SK-N-DZ (cell line): ENCODE measurements around the gene EXOC3L2.
"Not testable (repeated sequence)": the region's sequence is repeated elsewhere in the genome, so short reads cannot be mapped to it uniquely, and the experiment has no call there.

Source experiments
- DNase-seq: peaks from one replicate; pipeline ENCODE4 v3.0.0-alpha.2; 2015; ENCODE audit warnings: low spot score

Gene EXOC3L2

DNA sequence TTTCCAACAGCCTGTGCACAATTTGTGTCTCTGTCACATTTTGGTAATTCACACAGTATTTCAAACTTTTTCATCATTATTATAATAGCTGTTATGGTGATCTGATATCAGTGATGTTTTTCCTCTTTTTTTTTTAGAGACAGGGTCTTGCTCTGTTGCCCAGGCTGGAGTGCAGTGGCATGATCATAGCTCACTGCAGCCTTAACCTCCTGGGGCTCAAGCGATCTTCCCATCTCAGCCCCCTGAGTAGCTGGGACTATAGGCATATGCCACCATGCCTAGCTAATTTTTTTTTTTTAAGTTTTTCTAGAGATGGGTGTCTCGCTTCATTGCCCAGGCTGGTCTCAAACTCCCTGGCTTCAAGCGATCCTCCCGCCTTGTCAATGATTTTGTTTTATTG lies 11.6 kb upstream of the EXOC3L2 start:
- DNase-seq: no peak

DNA sequence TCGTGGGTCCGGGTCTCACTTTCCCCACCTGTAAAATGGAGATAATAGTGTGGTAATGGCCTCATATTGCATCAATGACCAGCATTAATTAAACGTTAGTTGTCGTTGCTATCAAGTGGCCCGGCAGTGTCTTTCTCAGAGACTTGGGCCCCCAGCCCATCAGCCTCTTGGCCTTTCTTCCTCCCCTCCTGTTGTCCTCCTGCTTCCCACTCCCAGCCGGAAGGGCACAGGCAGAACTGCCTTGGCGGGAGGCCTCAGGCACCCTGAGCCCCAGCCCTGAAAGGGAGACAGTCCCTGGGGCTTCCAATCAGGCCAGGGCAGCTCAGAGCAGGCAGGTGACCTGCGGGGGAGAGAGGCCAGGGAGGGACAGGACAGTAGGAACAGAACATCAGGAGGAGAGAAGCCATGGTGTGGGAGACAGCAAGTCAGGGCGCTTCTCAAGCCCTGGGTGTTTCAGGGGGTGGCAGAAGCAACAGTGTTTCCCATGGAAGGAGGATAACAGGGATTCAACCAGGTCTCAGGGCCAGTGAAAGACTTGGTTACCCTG lies 10.5 kb upstream of the EXOC3L2 start:
- DNase-seq: no peak

DNA sequence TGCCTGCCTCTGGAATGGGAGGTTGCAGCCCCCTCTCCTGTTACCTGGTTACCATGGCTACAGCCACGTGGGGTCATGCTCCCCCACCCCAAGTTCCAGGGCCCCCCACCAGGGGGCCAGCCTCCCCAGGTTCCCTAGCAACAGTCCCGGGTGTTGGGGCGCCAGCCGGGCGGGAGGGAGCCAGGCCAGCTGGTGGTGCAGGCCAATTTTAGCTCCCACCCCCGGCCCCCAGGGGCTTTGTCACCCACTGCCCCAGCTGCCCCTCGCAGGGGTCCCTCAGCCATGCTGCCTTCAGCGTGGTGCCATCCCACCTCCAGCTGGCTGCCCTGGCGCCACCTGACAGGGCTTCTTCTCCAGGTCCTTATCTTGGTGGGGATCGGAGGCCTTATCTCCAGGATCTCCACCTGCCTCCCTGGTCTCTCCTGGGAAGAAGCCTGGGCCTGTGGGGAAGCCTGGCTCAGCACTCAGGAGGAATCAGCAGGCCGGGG lies 8.9 kb upstream of the EXOC3L2 start:
- DNase-seq: peak; percentile 83

DNA sequence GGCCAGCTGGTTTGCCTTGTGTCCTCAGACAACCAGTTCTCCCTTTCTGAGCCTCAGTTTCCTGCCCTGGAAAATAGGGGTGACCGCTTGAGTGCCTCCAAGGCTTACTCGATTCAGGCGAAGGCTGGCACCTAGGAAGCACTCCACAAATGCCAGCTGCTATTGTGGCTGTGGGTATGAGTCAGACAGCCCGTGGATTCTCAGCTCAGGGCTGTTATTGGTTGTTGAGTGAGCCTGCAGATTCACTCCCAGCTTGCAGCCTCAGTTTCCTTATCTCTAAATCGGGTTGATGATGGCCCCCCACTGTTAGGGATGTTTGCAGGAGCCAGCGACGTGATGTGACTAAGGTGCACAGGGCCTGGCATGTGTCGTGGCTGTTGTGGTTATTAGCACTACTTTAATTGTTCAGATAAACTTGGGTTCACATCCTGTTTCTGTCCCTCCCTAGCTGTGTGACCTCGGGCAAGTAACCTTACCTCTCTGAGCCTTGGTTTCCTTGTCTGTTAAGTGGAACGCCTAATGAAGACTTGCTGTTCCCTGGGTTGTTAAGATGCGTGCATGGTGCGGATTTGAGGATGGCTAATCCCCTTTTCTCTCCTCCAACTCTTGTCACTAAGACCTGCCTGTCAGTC lies 8.3 kb upstream of the EXOC3L2 start:
- no peak for DNase-seq

DNA sequence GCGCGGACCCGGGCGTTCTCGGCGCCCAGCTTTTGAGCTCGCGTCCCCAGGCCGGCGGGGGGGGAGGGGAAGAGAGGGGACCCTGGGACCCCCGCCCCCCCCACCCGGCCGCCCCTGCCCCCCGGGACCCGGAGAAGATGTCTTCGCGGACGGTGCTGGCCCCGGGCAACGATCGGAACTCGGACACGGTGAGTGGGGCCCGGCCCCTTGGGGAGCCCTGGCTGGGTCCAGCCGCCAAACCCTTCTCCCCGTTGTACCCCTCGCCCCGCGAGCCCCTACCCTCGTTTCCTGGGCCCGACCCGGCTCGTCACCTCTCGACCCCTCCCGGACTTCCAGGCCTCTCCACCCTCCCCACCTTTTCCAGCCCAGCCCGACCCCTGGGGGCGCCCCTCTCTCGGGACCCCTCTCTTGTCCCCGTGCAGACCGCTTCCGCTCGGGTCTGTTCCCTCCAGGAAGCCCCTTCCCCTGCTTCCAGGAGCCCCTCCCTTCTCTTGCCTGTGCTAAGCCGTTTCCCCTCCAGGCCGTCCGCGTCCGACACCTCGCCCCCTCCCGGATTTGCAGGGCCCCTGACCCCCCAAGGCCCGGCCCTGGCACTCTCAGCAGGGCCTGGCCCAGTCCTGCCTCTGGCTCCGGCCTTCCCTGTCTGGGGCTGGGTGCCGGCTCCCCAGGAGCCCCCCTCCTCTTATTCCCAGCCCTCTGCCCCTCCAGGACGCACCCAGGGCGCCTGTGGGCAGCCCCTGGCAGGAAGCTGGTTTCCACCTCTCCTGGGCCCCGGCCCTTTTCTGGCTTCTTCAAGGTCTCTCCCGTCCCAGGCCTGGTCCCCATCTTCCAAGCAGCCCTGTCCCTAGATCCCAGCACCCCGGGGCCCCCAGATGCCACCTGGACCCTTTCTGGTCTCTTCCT lies 6.5 kb upstream of the EXOC3L2 start:
- peak; percentile 29 for DNase-seq

DNA sequence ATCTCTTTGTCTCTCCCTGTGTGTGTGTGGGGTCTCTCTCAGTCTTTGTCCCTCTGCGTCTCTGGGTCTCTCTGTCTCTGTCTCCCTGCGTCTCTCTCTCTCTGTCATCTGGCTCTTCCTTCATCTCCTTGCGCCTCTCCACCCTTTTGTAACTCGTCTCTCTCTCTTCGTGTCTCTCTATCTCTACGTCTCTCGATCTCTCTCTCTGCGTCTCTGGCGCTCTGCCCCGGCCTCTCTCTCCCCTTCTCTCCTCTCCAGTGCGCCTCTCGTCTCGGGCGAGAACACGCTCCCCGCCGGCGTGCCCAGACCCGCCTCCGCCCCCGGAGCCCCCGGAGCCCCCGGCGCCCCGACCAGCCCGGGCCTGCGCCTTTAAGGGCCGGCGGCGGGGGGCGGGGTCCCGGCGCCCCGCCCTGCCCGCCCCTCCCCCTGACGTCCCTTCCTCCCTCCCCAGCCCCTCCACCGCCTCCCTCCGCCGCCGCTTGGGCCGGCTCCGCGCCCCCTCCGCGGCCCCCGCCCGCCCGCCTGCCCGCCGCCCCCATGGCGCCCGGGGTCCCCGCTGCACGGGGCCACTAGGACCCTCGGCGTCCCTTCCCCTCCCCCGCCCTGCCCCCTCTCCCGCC lies 5.7 kb upstream of the EXOC3L2 start, which contains the start of gene MARK4:
Gene MARK4, plus strand, starts transcription at position 440 of the 620 bp plus-strand sequence. CDS start 318 bp downstream, outside the sequence.
- DNase-seq: peak; percentile 46

DNA sequence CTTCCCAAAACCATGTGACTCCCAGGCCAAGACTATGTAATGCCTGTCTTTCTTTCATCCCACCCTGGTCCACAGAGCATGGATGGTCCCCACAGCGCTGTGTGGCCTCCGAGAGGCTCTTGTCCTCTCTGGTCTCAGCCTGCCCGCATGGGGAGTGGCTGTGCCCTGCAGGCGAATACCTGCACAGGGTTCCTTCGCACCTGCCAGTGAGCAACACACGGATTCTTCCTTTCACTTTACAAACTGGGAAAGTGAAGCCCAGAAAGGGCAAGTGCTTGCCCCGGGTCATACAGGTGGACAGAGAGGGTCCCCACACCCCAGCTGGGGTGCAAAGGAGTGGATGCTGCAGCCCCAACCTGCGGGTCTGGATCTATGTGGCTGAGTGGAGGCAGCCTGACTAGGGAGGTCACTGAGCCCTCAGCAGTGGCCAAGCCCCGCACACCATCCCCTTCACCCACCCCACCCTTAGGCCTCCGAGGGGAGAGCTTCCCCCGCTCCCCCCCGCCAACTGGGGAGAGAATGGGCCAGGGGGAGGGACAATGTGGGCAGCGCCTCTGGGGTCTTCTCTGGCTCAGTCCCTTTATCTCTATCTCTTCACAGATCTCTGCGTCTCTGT lies 5.1 kb upstream of the EXOC3L2 start:
- no peak for DNase-seq

DNA sequence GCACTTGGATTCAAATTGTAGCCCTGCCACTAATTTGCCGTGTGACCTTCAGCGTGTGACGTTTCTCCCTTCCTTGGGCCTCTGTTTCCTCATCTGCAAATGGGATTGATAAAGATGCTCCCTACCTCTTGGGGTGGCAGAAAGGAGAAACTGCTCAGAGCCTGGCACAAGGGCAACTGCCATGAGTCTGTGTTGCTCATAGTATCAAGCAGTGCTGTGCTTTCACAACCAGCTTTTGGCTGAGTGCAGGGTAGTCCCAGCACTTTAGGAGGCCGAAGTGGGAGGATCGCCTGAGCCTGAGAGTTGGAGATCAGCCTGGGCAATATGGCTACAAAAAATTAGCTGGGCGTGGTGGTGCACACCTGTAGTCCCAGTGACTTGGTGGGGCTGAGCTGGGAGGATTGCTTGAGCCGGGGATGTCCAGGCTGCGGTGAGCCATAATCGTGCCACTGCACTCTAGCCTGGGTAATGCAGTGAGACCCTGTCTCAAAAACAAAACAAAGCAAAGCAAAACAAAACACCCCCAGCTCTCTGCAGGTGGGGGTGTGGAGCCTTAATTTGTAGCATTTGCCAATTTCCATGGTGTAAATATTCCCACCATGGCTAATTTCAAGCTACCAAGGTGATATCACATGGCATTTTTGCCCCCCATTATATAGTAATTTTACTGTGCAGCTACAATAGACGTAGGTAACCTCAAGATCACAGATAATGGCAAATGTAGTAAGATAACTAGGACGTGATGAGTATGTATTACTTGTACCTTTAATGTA lies 4.2 kb upstream of the EXOC3L2 start:
- no peak for DNase-seq

DNA sequence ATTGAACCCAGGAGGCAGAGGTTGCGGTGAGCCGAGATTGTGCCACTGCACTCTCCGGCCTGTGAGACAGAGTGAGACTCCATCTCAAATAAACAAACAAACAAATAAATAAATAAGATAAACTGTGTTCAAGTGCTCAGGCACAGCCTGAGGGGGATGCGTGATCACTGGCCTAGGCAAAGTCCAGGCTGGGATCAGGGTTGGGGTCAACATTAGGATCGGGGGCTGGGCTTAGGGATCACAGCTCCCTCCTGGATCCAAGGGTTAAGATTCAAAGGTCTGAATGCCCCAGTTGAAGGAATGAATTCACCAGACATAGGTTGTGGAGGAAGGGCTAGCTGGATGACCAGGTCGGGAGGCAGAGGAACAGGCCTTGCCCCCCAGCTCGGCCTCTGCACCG lies 1.9 kb upstream of the EXOC3L2 start:
- DNase-seq: no peak

DNA sequence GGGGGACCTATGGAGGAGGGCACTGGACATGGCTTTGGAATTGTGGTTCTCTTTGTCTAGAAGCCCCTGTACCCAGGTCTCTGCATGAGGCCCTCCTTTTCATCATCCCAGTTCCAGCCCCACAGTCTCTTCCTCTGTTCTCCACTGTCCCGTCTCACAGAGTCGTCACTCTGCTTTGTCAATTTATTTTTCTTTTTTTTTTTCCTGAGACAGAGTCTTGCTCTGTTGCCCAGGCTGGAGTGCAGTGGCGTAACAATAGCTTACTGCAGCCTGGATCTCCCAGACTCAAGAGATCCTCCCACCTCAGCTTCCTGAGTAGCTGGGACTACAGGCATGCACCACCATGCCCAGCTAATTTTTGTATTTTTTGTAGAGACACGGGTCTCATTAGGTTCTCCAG lies 619 bp upstream of the EXOC3L2 start:
- no peak for DNase-seq

DNA sequence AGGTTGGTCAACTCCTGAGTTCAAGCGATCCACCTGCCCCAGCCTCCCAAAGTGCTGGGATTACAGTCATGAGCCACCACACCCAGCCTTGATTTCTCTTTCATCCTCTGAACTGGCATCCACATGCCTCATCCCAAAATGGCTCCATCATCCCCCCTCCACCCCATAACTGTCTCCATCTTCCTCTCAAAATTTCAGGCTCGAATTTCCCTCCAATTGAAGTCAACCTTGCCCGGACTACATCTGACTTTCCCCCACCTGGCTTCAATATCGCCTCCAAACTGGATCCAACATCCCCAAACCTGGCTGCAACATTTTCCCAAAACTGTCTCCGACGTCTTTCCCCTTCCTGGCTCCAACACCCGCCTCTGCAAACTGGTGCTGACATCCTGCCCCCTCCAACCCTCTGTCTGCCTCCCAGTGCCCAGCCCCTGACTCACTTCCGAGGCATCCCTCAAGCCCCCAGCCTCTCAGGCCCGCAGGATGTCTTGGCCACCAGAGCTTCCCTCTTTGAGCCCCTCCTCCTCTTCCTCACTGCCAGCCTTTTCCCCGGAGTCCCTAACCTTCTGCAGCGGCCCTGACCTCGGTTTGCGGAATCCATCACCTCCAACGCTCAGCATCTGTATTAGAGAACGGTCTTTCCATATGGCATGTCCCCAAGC lies 943 bp downstream of the EXOC3L2 start:
- DNase-seq: no peak

DNA sequence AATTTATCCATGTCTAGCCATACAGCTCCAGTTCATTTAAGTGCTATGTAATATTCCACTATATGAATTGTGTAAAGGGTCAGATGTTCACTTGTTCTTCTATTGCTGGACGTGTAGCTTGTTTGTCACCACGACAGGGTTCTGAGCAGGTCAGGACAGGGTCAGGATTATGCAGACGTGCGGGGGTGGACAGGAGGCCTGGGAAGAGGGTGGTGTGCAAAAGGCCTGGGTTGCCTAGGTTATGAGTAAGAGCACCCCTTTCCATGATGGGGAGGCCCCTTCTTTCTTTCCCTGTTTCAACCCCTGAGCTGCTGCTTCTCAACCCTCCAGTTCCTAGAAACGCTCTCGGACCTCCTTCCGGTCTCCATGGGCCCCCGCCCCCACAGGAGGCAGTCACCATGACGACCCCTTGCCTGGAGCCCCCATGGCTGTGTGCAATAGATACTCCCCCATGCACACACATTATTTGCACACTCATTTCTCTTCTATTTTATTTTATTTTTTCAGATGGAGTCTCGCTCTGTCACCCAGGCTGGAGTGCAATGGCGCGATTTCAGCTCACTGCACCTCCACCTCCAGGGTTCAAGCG lies 2.0 kb downstream of the EXOC3L2 start:
- no peak for DNase-seq

DNA sequence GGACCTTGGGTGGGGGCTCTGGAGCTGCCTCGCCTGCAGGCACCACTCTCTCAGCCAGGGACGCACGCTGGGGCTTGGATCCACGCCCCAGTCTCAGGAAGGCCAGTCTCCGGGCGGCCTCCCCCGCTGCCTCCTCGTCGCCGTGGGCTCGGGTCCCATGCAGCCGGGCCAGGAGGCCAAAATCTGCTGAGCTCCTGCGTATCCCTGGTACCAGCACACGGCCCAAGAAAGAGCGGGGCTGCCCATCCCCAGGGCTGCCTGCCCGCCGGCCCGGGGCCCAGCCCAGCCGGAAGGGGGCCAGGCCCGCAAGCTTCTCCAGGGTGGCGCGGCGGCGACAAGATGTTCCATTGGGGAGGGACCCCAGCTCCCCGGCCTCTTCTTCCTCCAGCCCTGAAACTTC lies 6.7 kb downstream of the EXOC3L2 start:
- no peak for DNase-seq

DNA sequence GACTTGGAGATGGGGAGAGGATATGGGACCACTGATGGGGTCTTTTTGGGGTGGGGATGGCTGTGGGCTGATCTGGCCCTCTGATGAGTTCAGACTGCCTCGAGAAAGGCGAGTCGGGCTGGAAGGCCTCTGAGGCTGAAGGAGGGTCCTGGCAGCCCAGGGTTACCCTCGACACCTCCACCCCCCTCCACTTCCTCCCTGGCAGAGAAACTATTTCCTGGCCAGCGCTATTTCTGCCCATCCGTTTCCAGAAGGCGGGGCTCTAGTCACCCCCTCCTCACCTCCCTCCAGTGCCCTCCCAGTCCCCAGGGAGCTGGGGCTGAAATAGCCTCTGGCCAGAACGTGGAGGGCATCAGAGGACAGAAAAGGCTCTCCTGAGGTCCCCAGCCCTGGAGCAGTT lies 9.7 kb downstream of the EXOC3L2 start:
- no peak for DNase-seq

DNA sequence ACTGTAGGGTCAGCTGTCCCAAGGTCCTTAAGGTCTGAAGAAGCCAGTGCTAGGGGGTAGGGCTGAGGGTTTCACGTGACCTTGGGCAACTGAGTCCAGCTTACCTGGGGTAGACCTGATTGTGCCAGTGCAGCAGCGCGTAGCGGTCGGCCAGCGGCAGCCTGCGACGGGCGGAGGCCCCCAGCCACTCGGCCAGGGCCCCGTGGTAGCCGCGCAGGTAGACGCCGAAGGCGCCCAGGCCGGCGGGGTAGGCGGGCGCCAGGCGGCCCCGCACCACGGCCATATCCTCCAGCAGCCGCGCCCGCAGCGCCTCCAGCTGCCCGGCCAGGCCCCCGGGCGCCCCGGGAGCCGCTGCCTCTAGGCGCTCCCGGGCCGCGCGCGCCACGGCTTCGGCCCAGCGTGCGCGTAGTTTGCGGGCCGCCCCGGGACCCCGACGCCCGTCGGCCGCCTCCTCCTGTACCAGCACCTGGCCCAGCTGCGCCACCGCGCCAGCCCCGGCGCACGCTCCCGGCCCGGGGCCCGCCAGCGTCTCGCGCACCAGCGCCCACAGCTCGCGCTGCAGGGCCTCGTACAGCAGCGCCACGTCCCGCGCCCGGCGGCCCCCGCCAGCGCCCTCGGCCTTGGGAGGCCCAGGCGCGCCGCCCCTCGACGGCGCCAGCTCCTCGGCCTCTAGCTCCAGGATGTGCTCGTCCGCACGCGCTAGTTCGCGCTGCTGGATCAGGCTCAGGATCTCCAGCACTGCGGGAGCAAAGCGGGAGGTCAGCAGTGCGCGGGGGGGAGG lies 10.9 kb downstream of the EXOC3L2 start:
- no peak for DNase-seq

DNA sequence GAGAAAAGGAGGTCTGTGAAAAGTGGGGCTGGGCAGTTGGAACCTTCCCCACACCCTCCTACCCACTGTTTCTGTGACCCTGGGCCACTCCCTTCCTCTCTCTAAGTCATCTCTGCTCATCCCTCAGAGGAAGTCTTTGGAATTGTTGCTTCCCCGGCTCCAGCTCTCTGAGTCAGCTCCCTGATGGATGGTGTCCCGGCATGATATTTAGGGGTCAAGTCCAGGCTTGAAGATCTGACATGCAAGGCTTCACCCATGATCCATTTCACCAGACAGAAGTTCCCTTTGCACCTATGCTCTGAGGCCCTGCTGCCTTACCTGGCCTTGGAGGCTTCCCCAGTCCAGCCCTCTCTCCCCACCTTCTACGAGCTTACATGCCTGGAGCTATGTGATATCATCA lies 13.3 kb downstream of the EXOC3L2 start:
- DNase-seq: no peak

DNA sequence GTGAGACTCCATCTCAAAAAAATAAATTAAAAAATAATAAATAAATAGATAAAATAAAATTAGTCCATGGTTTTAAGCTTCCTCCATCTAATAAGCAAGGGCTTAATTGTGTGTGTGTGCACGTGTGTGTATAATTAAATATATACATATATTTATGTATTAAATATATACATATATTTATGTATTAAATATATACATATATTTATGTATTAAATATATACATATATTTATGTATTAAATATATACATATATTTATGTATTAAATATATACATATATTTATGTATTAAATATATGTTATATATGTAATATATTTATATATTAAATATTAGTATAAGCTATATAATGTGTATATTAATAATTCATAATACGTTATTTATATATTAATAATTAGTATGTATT lies 16.2 kb downstream of the EXOC3L2 start:
- DNase-seq: not testable (repeated sequence)

DNA sequence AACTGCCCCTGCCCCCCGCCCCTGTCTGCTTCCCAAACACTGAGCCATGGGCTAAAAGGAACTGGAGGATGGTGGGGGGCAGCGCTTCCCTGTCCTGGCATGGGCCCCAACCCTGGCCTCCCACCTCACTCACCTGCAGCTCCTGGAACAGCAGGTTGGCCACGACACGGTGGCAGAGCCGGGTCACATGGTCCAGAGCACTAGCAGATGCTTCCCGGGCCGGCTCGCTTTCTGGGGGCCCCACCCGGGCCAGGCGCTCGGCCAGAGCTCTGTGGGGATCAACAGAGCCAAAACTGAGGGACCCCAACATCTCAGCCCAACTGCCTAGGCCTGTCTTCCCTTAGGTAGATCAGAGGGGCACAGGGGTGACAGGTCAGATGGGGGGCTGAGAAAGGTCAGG lies 20.6 kb downstream of the EXOC3L2 start:
- DNase-seq: no peak

DNA sequence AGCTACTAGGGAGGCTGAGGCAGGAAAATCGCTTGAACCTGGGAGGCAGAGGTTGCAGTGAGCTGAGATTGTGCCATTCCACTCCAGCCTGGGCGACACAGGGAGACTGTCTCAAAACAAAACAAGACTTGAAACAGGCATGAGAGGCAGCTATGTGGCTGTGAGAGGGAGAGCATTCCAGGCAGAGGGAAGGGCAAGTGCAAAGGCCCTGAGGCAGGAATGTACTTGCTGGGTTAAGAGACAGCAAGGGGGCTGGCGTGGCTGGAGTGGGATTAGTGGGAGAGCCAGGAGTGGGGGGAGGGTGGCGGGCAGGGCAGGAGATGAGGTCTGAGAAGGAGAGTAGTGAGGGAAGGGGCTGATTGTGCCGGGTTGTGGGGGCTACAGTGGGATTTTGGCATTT lies 21.3 kb downstream of the EXOC3L2 start:
- no peak for DNase-seq
